ENCODE data around the gene PSAT1. TPM values are rescaled to one million over a fixed set of nuclear protein-coding genes. Genes with fewer than 3 reads are reported as not detected.
A peak's percentile ranks its signal among the peaks of the same experiment; 100 is the strongest.

PSAT1 gene
- total RNA-seq, 1 donor from 2014 or later, result 0.83 TPM

GRCh38 chr9:78291240-78291925 lies 5.5 kb upstream of the PSAT1 start:
- DNase-seq (no peak), ATAC-seq (ENCODE audit: poor library complexity) (no peak)
- intact Hi-C loops (cut with DNase I), result no loop called here

GRCh38 chr9:78292026-78292425 lies 4.9 kb upstream of the PSAT1 start:
- no peak for DNase-seq
- intact Hi-C loops (cut with DNase I), result no loop called here
- no peak for ATAC-seq (ENCODE audit: poor library complexity)

- no peak for DNase-seq
- no peak for ATAC-seq (ENCODE audit: poor library complexity)
- intact Hi-C loops (cut with DNase I), result no loop called here
These were observed 4.0 kb upstream of the PSAT1 start for GRCh38 chr9:78292716-78293497.

GRCh38 chr9:78294290-78295176 lies 2.4 kb upstream of the PSAT1 start:
- ATAC-seq (ENCODE audit: poor library complexity) (no peak), DNase-seq (no peak)
- intact Hi-C loops (cut with DNase I), result no loop called here

- DNase-seq, result no peak
- ATAC-seq (ENCODE audit: poor library complexity), result no peak
- intact Hi-C loops (cut with DNase I), result no loop called here
These were observed 1.7 kb upstream of the PSAT1 start for GRCh38 chr9:78295177-78295575.

- intact Hi-C loops (cut with DNase I), result no loop called here
- DNase-seq, result no peak
- ATAC-seq (ENCODE audit: poor library complexity), result no peak
These were observed 1.2 kb upstream of the PSAT1 start for GRCh38 chr9:78295731-78296130.

- DNase-seq (peak; percentile 67), ATAC-seq (ENCODE audit: poor library complexity) (peak; percentile 40)
- intact Hi-C loops (cut with DNase I), result no loop called here
These were observed 578 bp upstream of the PSAT1 start for GRCh38 chr9:78296201-78296892.

GRCh38 chr9:78297672-78297961 lies 692 bp downstream of the PSAT1 start:
- no peak for ATAC-seq (ENCODE audit: poor library complexity)
- DNase-seq, result no peak
- intact Hi-C loops (cut with DNase I), result no loop called here

GRCh38 chr9:78298046-78298765 lies 1.3 kb downstream of the PSAT1 start:
- no peak for DNase-seq
- intact Hi-C loops (cut with DNase I), result no loop called here
- ATAC-seq (ENCODE audit: poor library complexity), result no peak

- intact Hi-C loops (cut with DNase I), result no loop called here
- DNase-seq (no peak), ATAC-seq (ENCODE audit: poor library complexity) (no peak)
These were observed 3.3 kb downstream of the PSAT1 start for GRCh38 chr9:78300209-78300608.

- DNase-seq, result no peak
- ATAC-seq (ENCODE audit: poor library complexity), result no peak
- intact Hi-C loops (cut with DNase I), result no loop called here
These were observed 4.5 kb downstream of the PSAT1 start for GRCh38 chr9:78301466-78301865.

GRCh38 chr9:78303377-78304062 lies 6.6 kb downstream of the PSAT1 start:
- no peak for DNase-seq
- ATAC-seq (ENCODE audit: poor library complexity), result no peak
- intact Hi-C loops (cut with DNase I), result no loop called here

- ATAC-seq (ENCODE audit: poor library complexity), result no peak
- intact Hi-C loops (cut with DNase I), result no loop called here
- no peak for DNase-seq
These were observed 7.4 kb downstream of the PSAT1 start for GRCh38 chr9:78304357-78304756.

- ATAC-seq (ENCODE audit: poor library complexity) (no peak), DNase-seq (no peak)
- intact Hi-C loops (cut with DNase I), result no loop called here
These were observed 9.5 kb downstream of the PSAT1 start for GRCh38 chr9:78306222-78307076.

GRCh38 chr9:78307360-78307759 lies 10.4 kb downstream of the PSAT1 start:
- no peak for ATAC-seq (ENCODE audit: poor library complexity)
- intact Hi-C loops (cut with DNase I), result no loop called here
- DNase-seq, result no peak

- intact Hi-C loops (cut with DNase I), result no loop called here
- DNase-seq (no peak), ATAC-seq (ENCODE audit: poor library complexity) (no peak)
These were observed 12.1 kb downstream of the PSAT1 start for GRCh38 chr9:78309066-78309465.

- intact Hi-C loops (cut with DNase I), result no loop called here
- DNase-seq, result no peak
- no peak for ATAC-seq (ENCODE audit: poor library complexity)
These were observed 14.2 kb downstream of the PSAT1 start for GRCh38 chr9:78311075-78311474.

Data from Right ventricle myocardium superior (tissue), 1 donor.